WI38 (cell line): Measurements from ENCODE around the gene COL6A2.
"Not testable (repeated sequence)": the region's sequence is repeated elsewhere in the genome, so short reads cannot be mapped to it uniquely, and the experiment has no call there.

Experiments
- H3K4me3 ChIP-seq: 2 replicates; pipeline ENCODE4 v1.5.1; 2011; ENCODE audit warnings: low read depth, mild to moderate bottlenecking, control low read depth, low read length
- TF ChIP-seq, protein P1 (sequence below): IDR thresholded peaks from 2 replicates; pipeline ENCODE4 v1.5.1; 2012; ENCODE audit warnings: low read depth, mild to moderate bottlenecking, control low read depth, low read length

The COL6A2 gene

GRCh38 chr21:46168659-46169386 lies 70.9 kb downstream of the COL6A2 start:
- H3K4me3 ChIP-seq, result no peak overlapping the region
- TF ChIP-seq, protein P1, sequence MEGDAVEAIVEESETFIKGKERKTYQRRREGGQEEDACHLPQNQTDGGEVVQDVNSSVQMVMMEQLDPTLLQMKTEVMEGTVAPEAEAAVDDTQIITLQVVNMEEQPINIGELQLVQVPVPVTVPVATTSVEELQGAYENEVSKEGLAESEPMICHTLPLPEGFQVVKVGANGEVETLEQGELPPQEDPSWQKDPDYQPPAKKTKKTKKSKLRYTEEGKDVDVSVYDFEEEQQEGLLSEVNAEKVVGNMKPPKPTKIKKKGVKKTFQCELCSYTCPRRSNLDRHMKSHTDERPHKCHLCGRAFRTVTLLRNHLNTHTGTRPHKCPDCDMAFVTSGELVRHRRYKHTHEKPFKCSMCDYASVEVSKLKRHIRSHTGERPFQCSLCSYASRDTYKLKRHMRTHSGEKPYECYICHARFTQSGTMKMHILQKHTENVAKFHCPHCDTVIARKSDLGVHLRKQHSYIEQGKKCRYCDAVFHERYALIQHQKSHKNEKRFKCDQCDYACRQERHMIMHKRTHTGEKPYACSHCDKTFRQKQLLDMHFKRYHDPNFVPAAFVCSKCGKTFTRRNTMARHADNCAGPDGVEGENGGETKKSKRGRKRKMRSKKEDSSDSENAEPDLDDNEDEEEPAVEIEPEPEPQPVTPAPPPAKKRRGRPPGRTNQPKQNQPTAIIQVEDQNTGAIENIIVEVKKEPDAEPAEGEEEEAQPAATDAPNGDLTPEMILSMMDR, result no peak

GRCh38 chr21:46170436-46171193 lies 72.7 kb downstream of the COL6A2 start:
- not testable (repeated sequence) for H3K4me3 ChIP-seq

GRCh38 chr21:46171585-46171984 lies 73.7 kb downstream of the COL6A2 start:
- TF ChIP-seq, protein P1, result no peak
- no peak overlapping the region for H3K4me3 ChIP-seq

DNA sequence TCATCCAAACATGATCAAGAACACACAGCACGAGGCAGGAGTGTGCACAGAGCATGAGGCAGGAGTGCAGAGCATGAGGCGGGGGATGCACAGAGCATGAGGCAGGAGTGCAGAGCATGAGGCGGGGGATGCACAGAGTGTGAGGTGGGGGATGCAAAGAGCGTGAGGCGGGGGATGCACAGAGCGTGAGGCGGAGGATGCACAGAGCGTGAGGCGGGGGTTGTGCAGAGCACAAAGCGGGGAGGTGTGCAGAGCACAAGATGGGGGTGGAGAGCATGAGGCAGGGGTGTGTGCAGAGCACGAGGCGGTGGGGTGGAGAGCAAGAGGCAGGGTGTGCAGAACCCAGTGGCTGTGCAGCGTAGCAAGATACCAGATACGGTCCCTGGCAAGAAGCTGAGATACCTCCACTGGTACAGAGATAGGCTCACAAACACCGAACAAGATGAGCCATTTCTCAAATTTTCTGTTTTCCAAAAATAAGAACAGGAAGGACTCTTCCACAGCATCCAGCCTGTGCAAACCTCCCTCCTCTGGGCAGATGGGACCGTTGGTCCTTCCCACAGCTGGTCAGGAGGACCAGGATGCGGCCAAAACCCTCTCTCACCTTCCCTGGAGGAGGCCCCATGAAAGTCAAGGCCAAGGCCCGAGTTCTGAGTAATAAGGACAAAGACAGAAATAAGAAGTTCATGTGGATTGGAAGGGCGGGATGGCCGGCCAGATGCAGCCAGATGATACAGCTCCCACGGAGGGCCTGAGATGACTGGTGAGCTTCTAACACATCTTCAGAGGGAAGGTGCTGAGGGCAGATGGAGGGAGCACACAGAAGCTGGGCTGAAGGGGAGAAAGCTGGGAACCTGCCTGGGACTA lies 74.3 kb downstream of the COL6A2 start:
- no peak overlapping the region for H3K4me3 ChIP-seq
- TF ChIP-seq, protein P1, result no peak

- H3K4me3 ChIP-seq, result no peak overlapping the region
- TF ChIP-seq, protein P1, result no peak
These were observed 75.1 kb downstream of the COL6A2 start for GRCh38 chr21:46172863-46173528.

DNA sequence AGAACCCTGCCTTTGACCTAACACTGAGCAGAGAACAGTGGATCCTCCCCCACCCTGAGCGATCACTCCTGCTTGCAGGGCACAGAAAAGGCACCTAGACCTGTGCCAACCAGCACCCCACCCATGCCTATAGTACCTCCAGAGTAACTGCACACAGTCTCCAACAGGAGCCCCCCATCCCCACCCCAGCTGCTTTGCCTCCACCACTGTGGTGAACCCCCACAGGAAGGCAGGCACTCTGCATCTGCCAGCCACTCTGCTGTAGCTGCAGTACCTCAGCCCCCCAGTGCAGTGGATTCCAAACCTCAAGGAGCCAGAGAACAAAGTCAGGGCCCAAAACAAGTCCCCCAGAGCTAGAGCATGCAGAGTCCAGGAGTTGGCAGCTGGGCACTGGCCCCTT lies 75.7 kb downstream of the COL6A2 start:
- no peak overlapping the region for H3K4me3 ChIP-seq
- TF ChIP-seq, protein P1, result no peak

GRCh38 chr21:46176443-46177129 lies 78.7 kb downstream of the COL6A2 start:
- H3K4me3 ChIP-seq, result not testable (repeated sequence)
